ENCODE measurements around the gene CACNA1C. TPM values are rescaled to one million over a fixed set of nuclear protein-coding genes. Genes with fewer than 3 reads are reported as not detected.

Gene CACNA1C
- total RNA-seq, 1 donor from 2014 or later, result 102 TPM

DNA sequence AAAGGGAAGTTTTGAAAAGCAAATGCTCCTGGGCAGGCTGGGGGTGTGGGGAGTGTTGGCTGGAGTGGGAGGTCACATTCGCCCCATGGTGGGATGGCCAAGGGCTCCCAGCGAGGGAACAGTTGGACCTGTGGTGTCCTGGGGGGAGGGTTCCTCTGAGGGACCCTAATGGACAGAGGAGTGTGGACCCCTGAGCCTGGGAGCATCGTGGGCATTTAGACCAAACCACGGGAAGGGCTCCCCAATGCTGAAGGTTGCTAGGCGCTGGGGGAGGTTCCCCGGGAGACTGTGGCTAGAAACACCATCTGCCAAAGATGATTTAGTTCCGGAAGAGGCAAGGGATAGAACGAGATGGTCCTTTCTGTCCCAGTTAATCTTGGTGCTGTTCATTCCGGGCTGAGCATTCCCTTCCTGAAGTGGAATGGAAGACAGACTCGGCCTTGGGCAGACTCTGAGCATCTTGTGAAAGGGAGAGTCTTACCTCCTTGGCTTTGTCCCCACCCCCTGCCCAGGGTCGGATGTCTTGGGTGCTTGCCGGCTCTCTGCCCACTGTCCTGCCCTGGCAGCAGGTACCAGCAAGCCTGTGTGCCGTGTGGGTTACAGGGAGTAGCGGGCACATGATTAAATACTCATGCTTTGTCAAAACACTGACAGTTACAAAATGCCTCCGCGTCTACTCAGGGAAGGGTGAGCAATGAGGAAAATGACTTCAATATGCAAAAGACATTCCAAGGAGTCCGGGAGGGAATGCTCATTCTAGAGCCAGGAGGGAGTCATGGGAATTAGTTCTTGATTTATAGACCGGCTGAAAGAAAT lies 215.9 kb downstream of the CACNA1C start:
- Histone ChIP-seq H3K27ac (peak overlapping the region; percentile 84 to 90), H3K36me3 (no peaks in the 10 kb centered on the region), H3K4me3 (peak overlapping the region; percentile 2 to 4), H3K27me3 (no peaks in the 10 kb centered on the region), H3K9me3 (no peaks in the 10 kb centered on the region), H3K4me1 (peaks cover 36 to 62% of the 10 kb centered on the region in 2 donors)
- intact Hi-C loops (cut with DNase I), result loop anchor here (2.0 to 5.0 kb wide), 3 partner anchors 16 to 106 kb away; no protein-coding TSS in a partner anchor
- TF ChIP-seq, protein P1, sequence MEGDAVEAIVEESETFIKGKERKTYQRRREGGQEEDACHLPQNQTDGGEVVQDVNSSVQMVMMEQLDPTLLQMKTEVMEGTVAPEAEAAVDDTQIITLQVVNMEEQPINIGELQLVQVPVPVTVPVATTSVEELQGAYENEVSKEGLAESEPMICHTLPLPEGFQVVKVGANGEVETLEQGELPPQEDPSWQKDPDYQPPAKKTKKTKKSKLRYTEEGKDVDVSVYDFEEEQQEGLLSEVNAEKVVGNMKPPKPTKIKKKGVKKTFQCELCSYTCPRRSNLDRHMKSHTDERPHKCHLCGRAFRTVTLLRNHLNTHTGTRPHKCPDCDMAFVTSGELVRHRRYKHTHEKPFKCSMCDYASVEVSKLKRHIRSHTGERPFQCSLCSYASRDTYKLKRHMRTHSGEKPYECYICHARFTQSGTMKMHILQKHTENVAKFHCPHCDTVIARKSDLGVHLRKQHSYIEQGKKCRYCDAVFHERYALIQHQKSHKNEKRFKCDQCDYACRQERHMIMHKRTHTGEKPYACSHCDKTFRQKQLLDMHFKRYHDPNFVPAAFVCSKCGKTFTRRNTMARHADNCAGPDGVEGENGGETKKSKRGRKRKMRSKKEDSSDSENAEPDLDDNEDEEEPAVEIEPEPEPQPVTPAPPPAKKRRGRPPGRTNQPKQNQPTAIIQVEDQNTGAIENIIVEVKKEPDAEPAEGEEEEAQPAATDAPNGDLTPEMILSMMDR (IDR thresholded peaks at IDR 0.05), result no peak
- peak in 1 of 2 donors; percentile 83 for DNase-seq (ENCODE audit: low spot score in 2 of 2)

DNA sequence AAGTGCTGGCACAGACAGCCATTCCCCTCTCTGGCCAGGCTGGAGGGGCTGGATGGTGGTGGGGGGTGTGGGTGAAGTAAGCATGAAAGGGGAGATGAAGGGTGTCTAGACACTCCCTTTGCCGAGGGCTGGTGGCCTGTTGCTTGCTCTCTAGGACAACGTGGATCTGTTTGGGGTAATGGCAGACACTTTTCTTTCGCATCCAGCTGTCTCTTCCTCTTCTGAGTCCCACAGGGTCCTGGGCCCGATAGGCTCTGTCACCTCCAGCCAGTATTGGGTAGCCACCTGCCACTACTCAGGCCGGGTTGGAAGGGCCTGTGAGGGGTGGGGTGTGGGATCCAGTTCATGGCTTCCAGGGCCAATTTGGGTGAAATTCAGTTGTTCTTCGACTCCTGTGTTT lies 218.1 kb downstream of the CACNA1C start:
- peaks cover 21 to 46% of the 10 kb centered on the region in 2 donors for H3K4me1 ChIP-seq
- intact Hi-C loops (cut with DNase I), result loop anchor here (2.0 to 10.0 kb wide), 2 partner anchors 296 to 474 kb away; no protein-coding TSS in a partner anchor

GRCh38 chr12:2271961-2272360 lies 219.2 kb downstream of the CACNA1C start:
- peaks cover 17 to 36% of the 10 kb centered on the region in 2 donors for H3K4me1 ChIP-seq
- H3K27ac ChIP-seq, result peak overlapping the region; percentile 63 to 84
- H3K9me3 ChIP-seq, result no peaks in the 10 kb centered on the region
- no peak overlapping the region for H3K4me3 ChIP-seq
- TF ChIP-seq, protein P1 (IDR thresholded peaks at IDR 0.05), result no peak
- no peaks in the 10 kb centered on the region for H3K36me3 ChIP-seq
- intact Hi-C loops (cut with DNase I), result loop anchor here (2.0 to 10.0 kb wide), 3 partner anchors 215 to 475 kb away; no protein-coding TSS in a partner anchor
- no peak for DNase-seq (ENCODE audit: low spot score in 2 of 2)
- H3K27me3 ChIP-seq, result no peaks in the 10 kb centered on the region

More for the DNA sequence above, 218.1 kb downstream of the CACNA1C start:
- H3K27me3 ChIP-seq, result no peaks in the 10 kb centered on the region
- H3K9me3 ChIP-seq, result no peaks in the 10 kb centered on the region
- DNase-seq (ENCODE audit: low spot score in 2 of 2), result no peak
- H3K4me3 ChIP-seq, result no peak overlapping the region
- peak overlapping the region; percentile 84 to 90 for H3K27ac ChIP-seq
- TF ChIP-seq, protein P1 (IDR thresholded peaks at IDR 0.05), result no peak
- no peaks in the 10 kb centered on the region for H3K36me3 ChIP-seq

DNA sequence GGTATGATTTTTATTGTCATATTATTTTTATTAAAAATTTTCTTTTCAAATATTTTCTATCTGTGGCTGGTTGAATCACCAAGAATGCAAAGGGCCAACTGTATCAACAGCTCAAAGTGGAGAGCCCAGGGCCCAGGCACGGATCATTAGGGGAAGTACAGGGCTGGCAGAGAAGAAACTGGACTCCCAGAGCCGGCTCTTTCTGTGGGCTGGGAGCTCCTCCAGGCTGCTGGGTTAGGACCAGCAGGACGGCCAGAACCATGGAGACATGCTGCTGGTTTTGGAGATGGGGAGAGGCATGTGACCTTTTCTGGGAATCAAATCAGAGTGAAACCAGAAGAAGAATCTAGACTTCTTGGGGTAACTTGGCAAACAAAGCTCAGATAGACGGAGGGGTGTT lies 220.5 kb downstream of the CACNA1C start:
- Histone ChIP-seq H3K4me3 (no peak overlapping the region), H3K27me3 (no peaks in the 10 kb centered on the region), H3K36me3 (no peaks in the 10 kb centered on the region), H3K27ac (peak overlapping the region; percentile 64 to 84), H3K4me1 (peaks cover 7 to 25% of the 10 kb centered on the region in 2 donors), H3K9me3 (no peaks in the 10 kb centered on the region)
- DNase-seq (ENCODE audit: low spot score in 2 of 2), result peak in 1 of 2 donors; percentile 81
- TF ChIP-seq, protein P1 (IDR thresholded peaks at IDR 0.05), result peak; percentile 35 to 81 (median 69)
- intact Hi-C loops (cut with DNase I), result loop anchor here (2.0 to 10.0 kb wide), 2 partner anchors 216 to 298 kb away; no protein-coding TSS in a partner anchor

GRCh38 chr12:2273751-2274150 lies 221.0 kb downstream of the CACNA1C start:
- Histone ChIP-seq H3K36me3 (no peaks in the 10 kb centered on the region), H3K27me3 (no peaks in the 10 kb centered on the region), H3K4me3 (no peak overlapping the region), H3K9me3 (no peaks in the 10 kb centered on the region), H3K4me1 (peaks cover 5 to 20% of the 10 kb centered on the region in 2 donors), H3K27ac (peak overlapping the region; percentile 64 to 84)
- intact Hi-C loops (cut with DNase I), result loop anchor here (2.0 to 10.0 kb wide), 2 partner anchors 217 to 299 kb away; no protein-coding TSS in a partner anchor
- TF ChIP-seq, protein P1 (IDR thresholded peaks at IDR 0.05), result no peak
- no peak for DNase-seq (ENCODE audit: low spot score in 2 of 2)
